HG02885 (cell line): ENCODE results near the gene FHOD3.

Source experiments
- ATAC-seq: cut with Tn5 transposase; IDR thresholded peaks from one replicate; pipeline ENCODE4 v1.9.1; 2021; ENCODE audit warnings: mild to moderate bottlenecking; ENCODE audit not compliant: unreplicated experiment, poor library complexity

The FHOD3 gene

GRCh38 chr18:36602620-36603019 is 305.1 kb downstream of the FHOD3 start:
- no peak for ATAC-seq

DNA sequence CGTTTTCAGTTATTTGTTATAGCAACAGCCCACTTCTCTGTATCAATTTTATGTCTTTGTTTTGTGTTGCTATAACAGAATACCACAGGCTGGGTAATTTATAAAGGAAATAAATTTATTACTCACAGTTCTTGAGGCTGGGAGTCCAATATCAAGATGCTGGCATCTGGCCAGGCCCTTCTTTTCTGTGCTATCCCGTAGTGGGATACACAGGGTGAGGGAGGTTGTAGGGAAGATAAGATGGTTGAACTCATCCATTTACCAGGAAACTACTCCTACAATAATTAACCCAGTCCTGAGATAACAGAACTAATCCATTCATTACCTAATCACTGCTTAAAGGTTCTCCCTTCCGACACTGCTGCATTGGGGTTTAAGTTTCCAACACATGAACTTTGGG is 310.6 kb downstream of the FHOD3 start:
- ATAC-seq, result no peak

DNA sequence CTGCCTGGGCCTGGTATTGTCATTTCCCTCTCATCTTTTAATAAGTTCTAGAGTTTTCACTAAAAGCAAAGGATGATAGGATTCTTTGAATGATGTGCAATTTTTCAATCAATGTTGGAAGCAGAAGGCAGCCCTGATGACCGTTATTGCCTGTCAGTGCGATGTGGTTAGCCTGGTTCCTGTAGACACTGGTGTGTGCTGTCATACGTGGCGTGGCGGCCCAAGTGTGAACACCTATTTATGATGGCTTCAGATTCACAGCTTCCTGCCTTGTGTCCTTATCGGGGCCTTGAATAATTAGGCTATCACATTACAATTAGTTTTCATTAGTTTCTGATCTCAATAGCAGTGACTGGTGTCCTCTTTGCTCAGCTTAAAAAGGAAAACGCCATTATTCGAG is 312.7 kb downstream of the FHOD3 start:
- ATAC-seq, result no peak

DNA sequence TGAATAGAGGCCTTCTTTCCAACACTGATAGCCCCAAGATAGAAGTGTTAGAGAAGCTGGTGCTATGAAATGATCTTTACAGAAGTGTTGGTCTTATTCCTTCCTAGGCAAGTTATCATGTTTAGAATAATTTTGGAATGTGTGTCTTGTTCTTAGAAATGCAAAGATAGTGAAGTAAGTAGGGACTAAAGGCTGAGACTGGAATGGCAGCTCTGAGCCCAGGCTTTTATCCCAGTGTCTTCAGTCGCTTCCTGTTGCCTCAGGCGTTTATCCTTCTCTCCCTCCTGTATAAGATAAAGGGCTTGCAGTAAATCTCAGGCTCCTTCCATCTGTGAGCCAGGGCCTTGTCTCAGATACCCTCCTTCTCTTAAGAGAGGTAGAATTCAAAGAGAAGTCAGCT is 313.1 kb downstream of the FHOD3 start:
- ATAC-seq, result no peak

DNA sequence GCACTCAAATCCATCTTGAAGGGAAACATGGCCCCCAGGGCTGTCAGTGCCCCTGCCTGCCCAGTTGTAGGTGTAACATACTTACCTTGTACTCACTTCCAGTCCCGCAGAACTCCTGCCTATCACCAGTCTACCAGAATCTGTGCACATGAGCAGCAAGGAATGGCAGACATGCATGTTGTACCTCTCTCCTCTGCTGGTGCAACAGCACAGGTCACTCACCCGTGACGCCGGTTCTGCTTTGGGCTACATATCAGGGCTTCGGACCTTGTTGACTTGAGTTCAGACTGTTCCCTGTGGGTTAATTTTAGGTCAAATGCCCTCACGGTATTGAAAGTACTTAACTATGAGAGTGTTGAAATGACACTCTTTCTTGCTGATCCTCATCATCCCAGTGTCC is 315.6 kb downstream of the FHOD3 start:
- ATAC-seq, result no peak

DNA sequence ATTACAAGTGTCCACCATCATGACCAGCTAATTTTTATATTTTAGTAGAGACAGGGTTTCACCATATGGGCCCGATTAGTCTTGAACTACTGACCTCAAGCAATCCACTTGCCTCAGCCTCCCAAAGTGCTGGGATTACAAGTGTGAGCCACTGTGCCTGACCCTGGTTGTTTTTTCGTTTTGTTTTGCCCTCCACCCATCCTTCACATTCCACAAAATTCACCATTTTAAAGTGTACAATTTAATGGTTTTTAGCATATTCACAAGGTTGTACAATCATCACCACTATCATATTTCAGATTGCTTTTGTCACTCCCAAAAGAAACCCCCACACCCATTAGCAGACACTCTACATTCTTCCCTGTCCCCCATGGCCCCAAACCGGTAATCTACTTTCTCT is 316.3 kb downstream of the FHOD3 start:
- ATAC-seq, result no peak

DNA sequence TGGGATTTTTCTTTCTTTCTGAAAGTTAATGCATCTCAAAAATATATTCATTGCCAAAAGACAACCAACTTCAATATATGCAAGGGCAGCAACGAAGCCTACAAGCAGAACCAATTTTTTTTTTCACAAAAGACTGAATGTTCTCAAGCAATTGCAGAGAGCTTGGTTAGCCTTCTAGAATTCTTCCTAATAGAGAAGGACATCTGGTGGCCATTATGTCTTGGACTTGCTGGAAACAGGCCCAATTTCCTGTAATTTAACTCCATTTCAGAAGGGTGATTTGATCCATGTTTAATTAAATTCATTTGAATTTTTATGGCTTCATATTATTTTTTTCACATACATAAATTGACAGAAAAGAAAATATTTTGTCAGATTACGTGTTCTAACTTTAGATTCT is 323.3 kb downstream of the FHOD3 start:
- no peak for ATAC-seq

- no peak for ATAC-seq
These were observed 325.1 kb downstream of the FHOD3 start for GRCh38 chr18:36622610-36623009.

GRCh38 chr18:36623091-36623490 is 325.6 kb downstream of the FHOD3 start:
- ATAC-seq, result no peak

GRCh38 chr18:36623681-36624190 is 326.2 kb downstream of the FHOD3 start:
- no peak for ATAC-seq

GRCh38 chr18:36624451-36625167 is 327.1 kb downstream of the FHOD3 start:
- no peak for ATAC-seq

DNA sequence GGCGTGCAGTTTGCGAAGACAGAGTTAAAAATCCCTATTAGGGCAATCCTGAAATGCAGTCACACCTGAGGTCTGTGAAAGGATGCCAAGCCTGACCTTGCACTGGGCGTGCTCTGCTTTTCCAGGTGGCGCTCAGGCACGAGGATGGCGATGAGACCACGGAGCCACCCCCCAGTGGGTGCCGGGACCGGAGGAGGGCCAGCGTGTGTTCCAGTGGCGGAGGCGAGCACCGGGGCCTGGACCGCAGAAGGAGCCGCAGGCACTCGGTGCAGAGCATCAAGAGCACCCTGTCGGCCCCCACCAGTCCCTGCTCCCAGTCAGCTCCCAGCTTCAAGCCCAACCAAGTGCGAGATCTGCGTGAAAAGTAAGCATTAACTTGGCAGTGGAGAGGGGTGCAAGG is 327.9 kb downstream of the FHOD3 start:
- ATAC-seq, result no peak

DNA sequence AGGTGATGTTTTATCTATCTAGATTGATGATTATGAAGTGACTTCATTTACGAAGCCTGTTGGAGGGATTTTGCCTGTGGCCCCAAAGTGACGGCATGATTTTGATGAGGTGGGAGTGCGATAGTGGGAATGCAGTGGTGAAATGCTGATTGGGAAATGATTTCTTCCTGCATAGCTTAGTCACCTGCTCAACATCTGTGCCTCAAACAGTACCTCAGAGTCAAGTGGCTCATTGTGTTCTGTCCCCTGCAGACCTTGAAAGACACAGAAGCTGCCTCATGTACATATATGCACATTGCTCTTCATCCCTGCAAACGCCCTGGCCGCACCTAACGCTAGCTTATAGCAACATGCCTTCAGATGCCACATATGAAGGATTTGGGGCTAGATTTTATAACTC is 330.1 kb downstream of the FHOD3 start:
- ATAC-seq, result no peak

DNA sequence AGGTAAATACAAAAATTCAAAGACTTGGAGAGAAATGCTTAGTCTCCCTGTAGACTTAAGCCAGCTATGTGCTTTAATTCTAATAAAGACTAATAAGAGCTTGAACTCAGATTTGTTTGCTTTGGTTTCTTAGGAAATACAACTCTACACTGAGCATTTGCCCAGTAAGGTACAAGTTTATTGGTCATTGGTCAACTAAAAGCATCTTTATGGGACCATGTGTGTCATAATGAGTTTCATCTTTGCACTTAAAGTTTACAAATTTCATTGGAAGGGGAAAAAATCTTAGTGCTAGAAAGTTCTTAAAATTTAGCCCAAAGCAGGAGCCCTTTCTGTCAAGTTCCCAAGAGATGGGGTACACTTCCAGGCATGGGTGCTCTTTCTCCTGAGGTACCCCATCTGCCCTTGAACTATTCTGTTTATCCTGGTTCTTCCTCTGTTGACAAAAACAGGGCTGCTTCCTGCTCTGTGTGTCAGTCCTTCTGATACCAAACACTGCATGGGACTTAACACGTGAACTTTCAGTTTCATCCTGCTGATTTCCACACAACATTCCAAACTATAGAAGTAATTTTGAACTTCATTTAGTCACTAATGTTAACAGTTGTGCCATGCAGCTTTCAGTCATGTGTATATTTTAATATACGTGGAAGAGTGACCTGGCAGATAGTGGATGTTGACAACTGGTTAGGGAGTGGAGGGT is 331.1 kb downstream of the FHOD3 start:
- ATAC-seq, result no peak

GRCh38 chr18:36629138-36629530 is 331.6 kb downstream of the FHOD3 start:
- ATAC-seq, result no peak

DNA sequence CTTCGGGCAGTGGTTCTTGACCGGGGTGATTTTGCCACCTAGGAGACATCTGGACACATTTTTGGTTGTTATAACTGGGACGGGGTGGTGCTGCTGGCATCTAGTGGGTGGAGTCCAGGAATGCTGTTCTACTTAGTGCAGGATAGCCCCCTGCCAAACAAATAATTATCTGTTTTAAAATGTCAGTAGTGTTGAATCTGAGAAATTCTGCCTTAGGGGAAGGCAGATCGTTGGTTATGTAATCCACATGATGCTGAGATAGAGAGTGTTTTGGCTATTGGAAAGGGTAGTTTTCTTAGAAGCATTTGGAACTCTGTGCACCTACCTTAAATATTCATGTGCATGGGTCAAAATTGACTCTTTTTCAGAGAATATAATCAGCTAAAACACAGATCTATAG is 332.3 kb downstream of the FHOD3 start:
- no peak for ATAC-seq

DNA sequence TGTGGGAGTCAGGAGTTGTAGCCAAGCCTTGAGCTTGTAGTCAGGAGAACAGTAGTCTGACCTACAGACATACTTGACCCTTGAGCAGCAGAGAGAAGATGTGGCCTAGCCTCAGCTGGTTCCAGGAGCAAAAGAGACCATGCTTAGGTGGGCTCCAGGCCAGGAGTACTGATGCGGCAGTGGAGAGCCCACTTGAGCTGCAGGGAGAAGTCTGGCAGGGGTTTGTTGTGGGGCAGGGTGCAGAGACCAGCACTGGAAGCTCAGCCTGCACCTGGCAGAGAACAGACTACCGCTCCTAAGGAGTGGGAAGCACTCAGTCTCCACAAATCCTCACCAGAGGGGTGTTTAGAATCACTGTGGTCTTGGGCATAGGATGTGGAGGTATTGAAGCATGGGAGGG is 333.4 kb downstream of the FHOD3 start:
- no peak for ATAC-seq

DNA sequence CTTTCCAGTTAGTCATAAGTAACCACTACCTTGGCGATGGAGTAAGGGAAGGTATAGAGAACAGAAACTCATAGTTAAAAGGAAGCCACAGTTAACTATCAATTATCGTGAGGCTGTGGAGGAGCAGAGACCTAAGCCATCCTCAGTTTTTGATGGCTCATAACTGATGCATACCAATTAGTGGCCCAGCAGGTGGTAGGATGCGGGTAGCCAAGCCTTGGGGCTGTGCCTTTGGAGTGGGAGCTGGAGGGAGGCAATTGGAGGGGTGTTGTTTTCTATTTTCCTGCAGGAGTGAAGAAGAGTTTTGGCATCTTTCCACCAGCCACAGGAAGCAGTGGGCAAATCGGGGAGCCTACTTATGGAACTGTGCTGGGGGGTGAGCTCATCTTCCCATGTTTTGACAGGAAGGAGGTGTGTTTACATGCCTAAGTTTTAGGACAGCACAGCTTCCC is 336.5 kb downstream of the FHOD3 start:
- ATAC-seq, result peak; percentile 35

- ATAC-seq, result no peak
These were observed 337.2 kb downstream of the FHOD3 start for GRCh38 chr18:36634573-36635216.

- ATAC-seq, result peak; percentile 29
These were observed 338.0 kb downstream of the FHOD3 start for GRCh38 chr18:36635414-36636096.
